ENCODE results near the gene FLNB.

The FLNB gene

GRCh38 chr3:58158442-58159153, 150.4 kb downstream of the FLNB start:
- Mint-ChIP-seq H3K27ac (peak overlapping the region; percentile 61 to 97 (median 89)), H3K9me3 (no peaks in the 10 kb centered on the region), H3K27me3 (ENCODE audit: low read depth) (peaks cover 9% of the 10 kb centered on the region), H3K36me3 (ENCODE audit: low read depth) (peaks cover 70% of the 10 kb centered on the region), H3K4me1 (peaks cover 50% of the 10 kb centered on the region), H3K4me3 (no peak overlapping the region)
- TF ChIP-seq CTCF (IDR thresholded peaks at IDR 0.05; ENCODE audit: unreplicated experiment in 3 of 3): no peak

GRCh38 chr3:58160399-58160798, 152.2 kb downstream of the FLNB start:
- peaks cover 67% of the 10 kb centered on the region for H3K36me3 Mint-ChIP-seq (ENCODE audit: low read depth)
- H3K4me1 Mint-ChIP-seq: peaks cover 63% of the 10 kb centered on the region
- peak overlapping the region; percentile 28 to 48 (median 45) for H3K27ac Mint-ChIP-seq
- no peak for TF ChIP-seq CTCF (IDR thresholded peaks at IDR 0.05; ENCODE audit: unreplicated experiment in 3 of 3)
- H3K4me3 Mint-ChIP-seq: no peak overlapping the region
- peaks cover 9% of the 10 kb centered on the region for H3K27me3 Mint-ChIP-seq (ENCODE audit: low read depth)
- no peaks in the 10 kb centered on the region for H3K9me3 Mint-ChIP-seq

- Mint-ChIP-seq H3K36me3 (ENCODE audit: low read depth) (peaks cover 67% of the 10 kb centered on the region), H3K27me3 (ENCODE audit: low read depth) (peaks cover 9% of the 10 kb centered on the region), H3K4me3 (no peak overlapping the region), H3K9me3 (no peaks in the 10 kb centered on the region), H3K27ac (peak overlapping the region; percentile 89 to 92 (median 91)), H3K4me1 (peaks cover 70% of the 10 kb centered on the region)
- TF ChIP-seq CTCF (IDR thresholded peaks at IDR 0.05; ENCODE audit: unreplicated experiment in 3 of 3): no peak
Observed at GRCh38 chr3:58161435-58162398, 153.5 kb downstream of the FLNB start.

- Mint-ChIP-seq H3K27ac (peak overlapping the region; percentile 89 to 92 (median 91)), H3K9me3 (no peaks in the 10 kb centered on the region), H3K36me3 (ENCODE audit: low read depth) (peaks cover 71% of the 10 kb centered on the region), H3K4me1 (peaks cover 68% of the 10 kb centered on the region), H3K27me3 (ENCODE audit: low read depth) (peaks cover 9% of the 10 kb centered on the region), H3K4me3 (peak overlapping the region in 1 of 3 experiments; percentile 20)
- no peak for TF ChIP-seq CTCF (IDR thresholded peaks at IDR 0.05; ENCODE audit: unreplicated experiment in 3 of 3)
Observed at GRCh38 chr3:58163234-58163633, 155.0 kb downstream of the FLNB start.

GRCh38 chr3:58164199-58164879, 156.1 kb downstream of the FLNB start:
- H3K36me3 Mint-ChIP-seq (ENCODE audit: low read depth): peaks cover 76% of the 10 kb centered on the region
- peaks cover 8% of the 10 kb centered on the region for H3K27me3 Mint-ChIP-seq (ENCODE audit: low read depth)
- H3K4me3 Mint-ChIP-seq: peak overlapping the region in 2 of 3 experiments; percentile 17 to 49
- no peak for TF ChIP-seq CTCF (IDR thresholded peaks at IDR 0.05; ENCODE audit: unreplicated experiment in 3 of 3)
- H3K4me1 Mint-ChIP-seq: peaks cover 63% of the 10 kb centered on the region
- no peaks in the 10 kb centered on the region for H3K9me3 Mint-ChIP-seq
- peak overlapping the region; percentile 89 to 92 (median 91) for H3K27ac Mint-ChIP-seq
